Stimulated activated CD4-positive, alpha-beta T cell treated with anti-CD3 and anti-CD28 coated beads, Interleukin-12 subunit alpha, Interleukin-12 subunit beta, amount 100 ng/mL, for 4 hours (primary cell): Measurements from ENCODE around the gene IFITM2.
"Not testable (repeated sequence)": the region's sequence is repeated elsewhere in the genome, so short reads cannot be mapped to it uniquely, and the experiment has no call there.

Experiments used
- DNase-seq: peaks from one replicate; pipeline ENCODE4 v3.0.0-alpha.2; 2020

IFITM2 gene

GRCh38 chr11:311013-311748, 3.6 kb downstream of the IFITM2 start:
- not testable (repeated sequence) for DNase-seq

GRCh38 chr11:312092-312816, 4.6 kb downstream of the IFITM2 start:
- no peak for DNase-seq

- DNase-seq: no peak
Measured at GRCh38 chr11:313304-313786, 5.7 kb downstream of the IFITM2 start.

- no peak for DNase-seq
Measured at GRCh38 chr11:313787-314553, 6.4 kb downstream of the IFITM2 start, which contains the start of gene IFITM1. IFITM1 (plus strand) TSS chr11:314040; CDS start chr11:314171, 131 bp downstream.

- not testable (repeated sequence) for DNase-seq
Measured at GRCh38 chr11:314554-314875, 6.9 kb downstream of the IFITM2 start.

- DNase-seq: no peak
Measured at GRCh38 chr11:315051-315481, 7.5 kb downstream of the IFITM2 start.

GRCh38 chr11:315516-315994, 7.9 kb downstream of the IFITM2 start:
- DNase-seq: no peak

GRCh38 chr11:316031-316701, 8.6 kb downstream of the IFITM2 start:
- DNase-seq: no peak

GRCh38 chr11:316891-317301, 9.3 kb downstream of the IFITM2 start:
- no peak for DNase-seq

GRCh38 chr11:317668-318404, 10.2 kb downstream of the IFITM2 start:
- not testable (repeated sequence) for DNase-seq

- DNase-seq: not testable (repeated sequence)
Measured at GRCh38 chr11:318405-319120, 10.9 kb downstream of the IFITM2 start.

GRCh38 chr11:319121-319887, 11.7 kb downstream of the IFITM2 start:
- DNase-seq: not testable (repeated sequence)

GRCh38 chr11:319888-320273, 12.3 kb downstream of the IFITM2 start:
- DNase-seq: not testable (repeated sequence)

GRCh38 chr11:324156-324555, 16.5 kb downstream of the IFITM2 start:
- DNase-seq: no peak

- not testable (repeated sequence) for DNase-seq
Measured at GRCh38 chr11:324593-325517, 17.2 kb downstream of the IFITM2 start.

- no peak for DNase-seq
Measured at GRCh38 chr11:325796-326591, 18.4 kb downstream of the IFITM2 start.

GRCh38 chr11:326592-326841, 18.9 kb downstream of the IFITM2 start:
- no peak for DNase-seq

- DNase-seq: peak; percentile 48
Measured at GRCh38 chr11:326842-327580, 19.4 kb downstream of the IFITM2 start.
